Ureter (tissue), 1 donor: ENCODE results near the gene GNE. TPM values are rescaled to one million over a fixed set of nuclear protein-coding genes. Genes with fewer than 3 reads are reported as not detected.
"Not testable (repeated sequence)": the region's sequence is repeated elsewhere in the genome, so short reads cannot be mapped to it uniquely, and the experiment has no call there.

ENCODE experiments used
- DNase-seq: peaks from one replicate; pipeline ENCODE4 v3.0.0-alpha.2; 2020; ENCODE audit warnings: low spot score
- total RNA-seq: library from RNA; stranded (reverse); gene quantifications from one replicate; pipeline ENCODE4 v1.2.4, GENCODE V29; 2023
- donor health status: DM: yes; HTN: yes; CAD: no.

GNE gene
- total RNA-seq, 1 donor from 2014 or later = 19.3 TPM

DNA sequence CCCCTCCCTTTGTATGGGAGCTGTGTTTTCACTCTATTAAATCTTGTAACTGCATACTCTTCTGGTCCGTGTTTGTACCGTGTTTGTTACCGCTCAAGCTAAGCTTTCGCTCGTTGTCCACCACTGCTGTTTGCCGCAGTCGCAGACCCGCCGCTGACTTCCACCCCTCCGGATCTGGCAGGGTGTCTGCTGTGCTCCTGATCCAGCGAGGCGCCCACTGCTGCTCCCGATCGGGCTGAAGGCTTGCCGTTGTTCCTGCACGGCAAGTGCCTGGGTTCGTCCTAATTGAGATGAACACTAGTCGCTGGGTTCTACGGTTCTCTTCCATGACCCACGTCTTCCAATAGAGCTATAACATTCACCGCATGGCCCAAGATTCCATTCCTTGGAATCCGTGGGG, 6.6 kb upstream of the GNE start:
- no peak for DNase-seq

DNA sequence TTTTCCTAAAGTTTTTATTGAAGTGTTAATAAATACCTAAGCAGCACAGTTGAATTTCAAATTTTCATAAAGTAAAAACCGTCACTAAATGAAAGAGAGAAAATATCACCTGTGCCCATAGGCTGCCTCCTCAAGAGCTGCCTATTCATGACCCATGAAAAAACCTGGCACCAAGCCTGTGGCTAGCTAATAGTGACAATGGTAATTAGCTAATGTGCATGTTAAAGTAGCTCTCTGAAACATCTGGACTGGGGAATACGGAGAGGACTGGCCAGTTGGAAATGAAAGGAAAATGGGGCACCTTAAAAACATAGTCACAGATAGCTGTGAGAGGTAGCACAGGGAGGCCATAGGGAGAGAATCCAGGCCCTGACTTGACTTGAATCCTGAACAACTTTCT, 5.4 kb upstream of the GNE start:
- DNase-seq = no peak

DNA sequence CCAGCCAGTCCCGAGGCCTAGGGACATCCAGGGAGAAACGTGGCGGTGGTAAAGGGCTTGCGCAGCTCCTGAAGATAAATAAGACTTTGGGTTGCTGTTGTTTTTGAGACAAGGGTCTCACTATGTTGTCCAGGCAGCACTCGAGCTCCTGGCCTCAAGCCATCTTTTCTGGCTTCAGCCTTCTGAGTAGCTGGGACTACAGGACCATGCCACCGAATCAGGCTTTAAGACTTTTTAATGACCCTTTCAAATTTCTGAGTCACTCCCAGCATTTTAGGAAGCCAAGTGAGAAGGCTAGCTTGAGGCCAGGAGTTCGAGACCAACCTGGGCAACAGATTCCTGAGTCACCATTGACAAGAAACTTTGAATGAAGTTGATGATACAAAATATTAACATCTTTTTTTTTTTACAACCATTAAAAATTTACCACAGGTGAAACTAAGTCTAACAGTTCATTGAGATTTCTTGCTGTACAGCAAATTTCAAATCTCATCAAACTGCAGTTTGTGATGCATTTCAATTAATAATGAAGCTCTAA, 817 bp upstream of the GNE start:
- DNase-seq = no peak

DNA sequence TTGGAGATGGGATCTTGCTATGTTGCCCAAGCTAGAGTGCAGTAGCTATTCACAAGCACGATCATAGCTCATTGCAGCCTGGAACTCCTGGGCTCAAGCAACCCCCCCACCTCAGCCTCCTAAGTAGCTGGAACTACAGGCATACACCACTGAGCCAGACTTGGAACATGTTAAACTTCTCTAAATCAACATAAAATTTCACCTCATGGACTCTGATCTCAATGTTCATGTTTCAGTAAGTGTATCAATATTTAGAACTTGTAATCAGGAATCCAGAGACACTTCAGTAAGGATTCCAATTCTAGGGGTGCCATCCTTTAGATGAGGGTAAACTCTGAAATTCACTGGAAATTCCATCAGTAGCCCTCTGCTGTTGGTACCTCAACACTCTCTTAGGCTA, 6.8 kb downstream of the GNE start:
- no peak for DNase-seq

DNA sequence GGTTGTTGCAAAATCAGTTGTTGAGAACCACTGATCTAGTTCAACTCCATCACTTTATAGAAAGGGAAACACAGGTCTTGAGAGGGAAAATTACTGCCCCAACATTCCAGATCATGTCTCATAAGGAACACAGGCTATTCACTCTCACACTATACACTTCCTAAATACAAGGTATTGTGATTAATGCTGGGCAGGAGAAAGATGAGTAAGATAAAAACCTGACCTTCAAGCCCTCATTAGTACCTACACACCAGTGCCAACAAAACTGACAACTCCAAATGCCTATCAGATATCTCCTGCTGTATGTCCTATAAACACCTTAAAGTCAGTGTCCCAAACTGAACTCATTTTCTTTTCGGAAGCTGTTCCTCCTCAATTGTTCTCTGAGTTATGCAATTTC, 8.2 kb downstream of the GNE start:
- DNase-seq = no peak

DNA sequence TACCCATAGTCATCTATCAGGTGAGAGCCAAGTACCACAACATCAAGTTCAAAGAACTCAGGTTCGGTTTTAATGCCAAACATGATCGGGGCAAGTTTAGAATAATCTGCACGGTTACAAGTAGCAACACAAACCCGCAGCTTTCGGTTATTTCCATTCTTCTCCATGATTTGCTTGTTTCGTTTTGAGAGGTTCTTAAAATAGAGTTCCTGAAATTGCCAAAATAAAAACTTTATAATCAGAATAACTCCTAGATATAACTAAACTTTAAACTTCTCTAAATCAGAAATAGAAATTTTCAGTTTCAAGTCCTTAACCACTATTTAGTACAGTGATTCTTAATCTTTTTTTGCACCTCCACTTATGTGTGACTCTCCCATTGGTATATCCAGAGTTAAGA, 9.1 kb downstream of the GNE start:
- DNase-seq = no peak

DNA sequence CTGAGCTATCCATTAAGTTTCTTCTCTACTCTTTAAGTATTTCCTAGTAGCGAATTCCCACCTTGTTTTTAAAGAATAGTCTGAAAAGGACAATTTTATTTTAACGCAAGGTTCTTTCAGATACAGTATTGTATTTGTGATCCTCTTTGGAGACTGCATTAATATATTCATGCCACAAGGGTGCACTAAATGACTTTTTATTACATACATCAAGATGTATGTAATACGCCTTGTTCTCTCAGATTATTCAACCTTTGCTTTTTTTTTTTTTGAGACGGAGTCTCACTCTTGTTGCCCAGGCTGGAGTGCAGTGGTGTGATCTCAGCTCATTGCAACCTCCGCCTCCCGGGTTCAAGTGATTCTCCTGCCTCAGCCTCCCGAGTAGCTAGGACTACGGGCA, 10.2 kb downstream of the GNE start:
- DNase-seq = not testable (repeated sequence)

DNA sequence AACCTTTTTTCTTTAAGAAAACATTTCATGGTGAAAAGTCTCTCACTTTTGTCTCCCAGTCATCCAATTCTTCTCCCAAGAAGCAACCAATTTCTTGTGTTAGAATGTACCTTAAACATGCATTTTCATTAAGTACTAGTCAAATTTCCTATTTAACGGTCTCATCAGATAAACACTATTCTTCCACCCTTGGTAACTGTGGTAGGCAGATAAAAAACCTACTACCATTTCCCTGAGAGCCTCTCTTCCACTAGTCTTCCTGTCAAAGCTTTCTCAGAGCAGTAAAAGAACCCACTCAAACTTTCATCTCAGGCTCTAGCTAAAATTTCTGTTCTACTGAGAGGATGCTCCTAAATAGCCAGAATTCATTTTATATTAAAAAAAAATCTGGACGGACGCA, 10.9 kb downstream of the GNE start:
- DNase-seq = no peak

DNA sequence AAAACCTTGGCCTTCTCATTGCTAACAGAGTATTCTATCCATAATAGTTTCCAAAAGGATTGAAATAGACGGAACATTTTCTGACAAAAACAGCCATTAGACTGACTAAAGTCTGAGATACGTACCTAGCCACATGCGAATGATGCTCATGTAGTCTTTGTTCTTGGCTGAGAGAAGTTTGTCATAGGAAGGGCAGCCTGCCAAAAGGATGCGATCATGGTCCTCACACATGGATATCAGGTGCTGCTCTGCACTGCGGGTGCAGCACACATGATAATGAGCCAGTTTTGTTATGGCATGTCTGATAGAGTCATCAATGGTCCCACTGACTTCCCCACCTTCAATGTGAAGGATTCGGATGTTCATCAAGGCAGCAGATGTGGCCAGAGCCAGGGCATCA, 12.3 kb downstream of the GNE start:
- DNase-seq = no peak

DNA sequence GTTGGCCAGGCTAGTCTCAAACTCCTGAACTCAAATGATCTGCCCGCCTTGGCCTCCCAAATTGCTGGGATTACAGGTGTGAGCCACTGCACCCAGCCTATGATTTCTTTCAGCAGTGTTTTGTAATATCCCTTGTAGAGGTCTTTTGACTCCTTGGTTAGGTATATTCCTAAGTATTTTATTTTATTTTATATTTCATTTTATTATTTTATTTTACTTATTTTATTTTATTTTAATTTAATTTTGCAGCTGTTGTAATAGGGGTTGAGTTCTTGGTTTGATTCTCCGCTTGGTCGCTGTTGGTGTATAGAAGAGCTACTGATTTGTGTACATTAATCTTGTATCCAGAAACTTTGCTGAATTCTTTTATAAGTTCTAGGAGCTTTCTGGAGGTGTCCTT, 18.6 kb downstream of the GNE start:
- DNase-seq = not testable (repeated sequence)

DNA sequence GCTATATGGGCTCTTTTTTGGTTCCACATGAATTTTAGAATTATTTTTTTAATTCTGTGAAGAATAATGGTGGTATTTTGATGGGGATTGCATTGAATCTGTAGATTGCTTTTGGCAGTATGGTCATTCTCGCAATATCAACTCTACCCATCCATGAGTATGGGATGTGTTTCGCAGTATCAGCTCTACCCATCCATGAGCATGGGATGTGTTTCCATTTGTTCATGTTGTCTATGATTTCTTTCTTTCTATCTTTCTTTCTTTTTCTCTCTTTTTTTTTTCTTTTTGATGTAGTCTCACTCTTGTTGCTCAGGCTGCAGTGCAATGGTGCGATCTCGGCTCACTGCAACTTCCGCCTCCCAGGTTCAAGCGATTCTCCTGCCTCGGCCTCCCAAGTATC, 19.0 kb downstream of the GNE start:
- not testable (repeated sequence) for DNase-seq

DNA sequence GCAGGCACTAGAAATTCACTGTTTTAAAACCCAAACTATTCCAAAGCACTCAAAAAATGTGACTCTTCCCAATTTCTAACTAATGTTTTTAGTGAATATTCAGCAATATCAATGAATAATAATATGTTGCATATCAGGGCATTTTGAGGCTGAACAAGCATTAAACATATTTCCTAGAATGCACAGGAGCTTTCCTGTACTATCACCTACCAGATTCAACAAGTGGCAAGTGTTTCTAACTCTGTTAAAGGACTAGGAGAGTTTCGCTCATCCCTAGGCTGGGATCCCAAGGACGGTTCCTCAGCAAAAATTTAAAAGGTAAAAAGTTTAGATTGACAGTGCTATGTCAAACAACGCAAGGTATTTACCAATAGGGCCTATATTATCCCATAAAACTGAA, 21.0 kb downstream of the GNE start:
- no peak for DNase-seq

DNA sequence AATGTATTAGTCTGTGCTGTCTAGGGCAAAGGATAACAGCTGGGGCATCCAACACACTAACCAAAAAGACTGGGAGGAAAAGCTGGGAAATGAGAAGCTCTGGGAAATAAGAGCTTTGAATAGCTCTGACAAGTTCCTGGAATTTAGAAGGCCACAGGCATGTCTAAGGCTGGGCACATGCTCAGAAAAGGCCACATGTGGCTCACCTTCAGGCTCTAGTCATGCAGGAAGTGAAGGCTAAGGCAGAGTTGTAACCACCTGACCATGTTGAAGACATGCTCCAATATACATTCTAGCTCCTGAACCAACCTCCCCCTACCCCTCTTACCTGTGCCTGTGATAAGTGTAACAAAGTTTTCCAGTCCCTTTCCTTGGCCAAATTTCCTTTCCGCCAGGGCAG, 35.8 kb downstream of the GNE start:
- no peak for DNase-seq

DNA sequence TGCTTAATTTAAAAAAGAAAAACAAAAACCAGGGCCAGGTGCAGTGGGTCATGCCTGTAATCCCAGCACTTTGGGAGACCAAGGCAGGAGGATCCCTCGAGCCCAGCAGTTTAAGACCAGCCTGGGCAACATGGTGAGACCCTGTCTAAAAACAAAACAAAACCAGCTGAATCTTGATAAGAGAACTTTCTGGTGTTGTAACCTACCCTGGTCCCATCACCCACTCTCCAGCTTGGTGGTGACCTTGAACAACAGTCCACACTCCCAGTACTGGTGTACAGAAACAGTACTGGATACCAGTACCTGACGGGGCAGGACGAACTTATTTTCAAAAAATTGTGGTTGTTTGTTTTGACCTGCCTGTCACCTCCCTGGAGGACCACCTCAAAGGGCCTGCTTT, 36.6 kb downstream of the GNE start:
- no peak for DNase-seq

DNA sequence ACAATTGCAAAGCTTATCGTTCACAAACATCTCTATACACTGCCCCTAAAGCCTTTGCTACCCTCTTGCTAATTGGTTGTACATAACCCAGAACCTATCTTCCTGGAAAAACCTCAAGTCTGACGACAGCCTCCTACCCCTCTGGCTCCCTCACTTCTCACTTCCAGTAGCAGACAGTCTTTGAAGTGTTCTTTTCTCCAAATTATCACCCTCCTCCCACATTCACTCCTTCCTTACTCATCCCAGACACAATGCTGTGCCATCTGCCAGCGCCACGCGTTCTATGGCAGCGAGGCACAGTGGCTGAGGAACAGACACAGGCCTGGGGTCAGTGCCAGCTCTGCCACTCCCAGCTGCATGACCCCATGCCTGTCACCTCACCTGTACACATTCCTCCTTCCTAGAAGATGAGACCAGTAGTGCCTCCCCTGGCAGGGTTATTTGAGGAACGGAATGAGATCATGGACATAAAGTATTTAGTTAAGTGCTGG, 39.8 kb downstream of the GNE start:
- DNase-seq = no peak

DNA sequence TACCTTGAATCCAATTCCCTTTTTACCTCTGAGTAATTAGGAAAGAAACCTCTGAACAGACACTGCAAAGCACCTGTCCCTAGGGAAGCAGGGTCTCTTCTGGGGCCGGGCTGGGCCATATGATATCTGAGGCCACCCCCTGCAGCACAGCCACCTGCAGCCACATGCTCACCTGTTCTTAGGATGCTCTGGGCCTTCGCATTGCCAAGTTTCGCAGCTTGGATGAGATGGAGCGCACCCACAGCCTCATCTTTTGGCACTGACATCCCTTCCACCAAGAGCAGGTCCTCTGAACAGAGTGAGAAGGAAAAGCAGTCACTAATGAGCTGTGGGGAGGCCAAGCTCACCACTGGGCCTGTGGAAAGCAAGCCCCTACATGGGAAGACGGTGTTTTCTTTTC, 40.2 kb downstream of the GNE start:
- no peak for DNase-seq

DNA sequence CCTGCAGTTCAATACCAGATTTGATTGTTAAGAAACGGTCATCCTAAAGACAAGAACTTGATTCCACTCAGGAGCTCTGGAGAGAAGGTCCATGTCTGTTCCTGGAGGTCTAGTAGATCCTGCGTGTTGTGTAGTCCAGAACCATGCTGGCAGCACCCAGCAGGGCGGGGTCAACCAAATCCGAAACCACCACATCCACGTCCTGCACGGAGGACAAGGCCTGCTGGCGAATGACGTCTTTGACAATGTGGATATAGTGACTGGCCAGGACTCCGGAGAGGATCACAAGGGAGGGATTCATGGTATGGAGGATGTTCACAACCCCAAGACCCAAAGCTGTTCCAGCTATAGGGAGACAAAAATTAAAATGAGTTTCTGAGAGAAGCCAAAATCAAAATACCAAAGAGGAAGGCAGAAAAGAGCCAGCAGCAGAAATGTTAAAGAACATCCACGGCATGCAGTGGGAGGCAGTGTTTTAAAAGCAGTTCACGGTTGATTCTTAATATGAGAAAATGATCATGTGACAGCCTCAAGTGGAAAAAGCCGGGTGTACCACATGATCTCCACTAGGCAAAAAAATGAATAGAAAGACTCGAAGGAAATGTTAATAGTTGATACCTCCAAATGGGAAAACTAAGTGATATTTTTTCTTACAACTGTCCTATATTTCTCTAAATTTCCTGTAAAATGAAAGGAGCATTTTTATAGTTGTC, 40.8 kb downstream of the GNE start:
- DNase-seq = no peak

DNA sequence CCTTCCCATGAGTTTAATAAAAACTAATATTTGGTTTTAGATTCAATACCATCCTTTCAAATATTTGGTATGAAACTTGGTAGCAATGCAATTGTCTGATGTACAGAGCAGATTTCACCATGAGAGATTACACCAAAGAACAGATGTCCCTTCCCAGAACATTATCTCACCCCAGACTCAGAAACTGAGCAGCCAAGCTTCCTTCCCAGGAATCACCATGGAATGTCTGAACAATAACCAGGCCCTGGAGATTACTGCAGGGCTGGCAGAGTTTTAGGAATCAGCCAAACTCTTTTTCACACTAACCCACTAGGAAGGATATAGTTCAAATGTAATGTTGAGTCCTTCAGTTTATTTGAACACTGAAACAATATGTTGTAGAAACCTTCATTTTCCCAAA, 43.7 kb downstream of the GNE start:
- no peak for DNase-seq

DNA sequence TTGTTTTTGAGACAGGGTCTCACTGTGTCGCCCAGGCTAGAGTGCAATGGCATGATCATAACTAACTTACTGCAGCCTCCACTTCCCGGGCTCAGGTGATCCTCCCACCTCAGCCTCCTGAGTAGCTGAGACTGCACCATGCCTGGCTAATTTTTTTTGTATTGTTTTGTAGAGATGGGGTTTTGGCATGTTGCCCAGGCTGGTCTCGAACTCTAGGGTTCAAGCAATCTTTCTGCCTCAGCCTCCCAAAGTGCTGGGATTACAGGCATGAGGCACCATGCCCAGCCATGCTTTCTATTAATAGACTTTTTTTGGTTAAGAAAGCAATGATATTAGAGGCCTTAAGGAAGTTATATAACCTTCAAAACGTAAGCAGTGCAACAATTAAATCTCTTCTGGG, 44.3 kb downstream of the GNE start:
- no peak for DNase-seq

DNA sequence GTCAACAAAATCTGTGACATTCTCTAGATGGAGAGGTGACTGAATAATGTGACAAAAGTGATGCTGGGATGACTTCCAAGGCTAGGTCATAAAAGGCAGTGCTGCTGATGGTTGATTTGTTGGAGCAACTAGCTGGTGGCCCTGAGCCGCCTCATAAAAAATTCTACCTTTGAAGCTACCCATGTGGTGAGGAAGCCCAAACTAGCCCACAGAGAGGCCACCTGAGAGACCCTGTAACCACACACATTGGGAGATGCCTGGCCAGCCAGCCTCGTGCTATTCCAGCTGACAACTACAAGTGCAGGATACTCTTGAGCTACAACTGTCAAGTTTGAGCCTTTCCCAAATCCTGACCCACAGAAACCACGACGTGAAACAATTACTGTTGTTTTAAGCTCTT, 44.9 kb downstream of the GNE start:
- DNase-seq = no peak

DNA sequence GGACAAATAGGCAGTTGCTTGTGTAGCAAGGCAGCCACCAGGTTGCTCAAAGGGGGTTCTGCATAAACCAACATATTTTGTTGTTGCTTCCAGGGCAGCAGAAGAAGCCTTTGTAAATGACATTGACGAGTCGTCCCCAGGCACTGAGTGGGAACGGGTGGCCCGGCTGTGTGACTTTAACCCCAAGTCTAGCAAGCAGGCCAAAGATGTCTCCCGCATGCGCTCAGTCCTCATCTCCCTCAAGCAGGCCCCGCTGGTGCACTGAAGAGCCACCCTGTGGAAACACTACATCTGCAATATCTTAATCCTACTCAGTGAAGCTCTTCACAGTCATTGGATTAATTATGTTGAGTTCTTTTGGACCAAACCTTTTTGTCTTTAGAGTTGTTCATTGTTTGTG, 46.7 kb downstream of the GNE start:
- DNase-seq = no peak

DNA sequence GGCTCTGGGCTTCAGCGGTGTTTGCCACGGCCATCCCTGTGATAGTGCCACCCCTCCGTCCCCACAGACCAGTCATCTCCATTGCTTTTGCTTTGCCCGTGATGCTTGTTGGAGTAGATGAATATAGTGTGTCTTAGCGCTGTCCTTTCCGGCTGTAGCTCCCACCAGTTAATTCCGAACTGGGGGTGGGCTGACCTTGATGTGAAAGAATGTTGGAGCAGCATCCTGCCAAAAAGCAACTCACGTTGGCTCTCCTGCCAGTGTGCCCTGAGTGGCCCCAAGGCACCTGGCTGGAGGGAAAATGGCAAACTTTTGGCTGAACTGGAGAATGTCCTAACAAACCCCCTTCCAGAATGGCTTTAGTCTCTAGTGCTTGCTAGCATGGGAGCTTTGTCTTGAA, 47.5 kb downstream of the GNE start:
- no peak for DNase-seq

DNA sequence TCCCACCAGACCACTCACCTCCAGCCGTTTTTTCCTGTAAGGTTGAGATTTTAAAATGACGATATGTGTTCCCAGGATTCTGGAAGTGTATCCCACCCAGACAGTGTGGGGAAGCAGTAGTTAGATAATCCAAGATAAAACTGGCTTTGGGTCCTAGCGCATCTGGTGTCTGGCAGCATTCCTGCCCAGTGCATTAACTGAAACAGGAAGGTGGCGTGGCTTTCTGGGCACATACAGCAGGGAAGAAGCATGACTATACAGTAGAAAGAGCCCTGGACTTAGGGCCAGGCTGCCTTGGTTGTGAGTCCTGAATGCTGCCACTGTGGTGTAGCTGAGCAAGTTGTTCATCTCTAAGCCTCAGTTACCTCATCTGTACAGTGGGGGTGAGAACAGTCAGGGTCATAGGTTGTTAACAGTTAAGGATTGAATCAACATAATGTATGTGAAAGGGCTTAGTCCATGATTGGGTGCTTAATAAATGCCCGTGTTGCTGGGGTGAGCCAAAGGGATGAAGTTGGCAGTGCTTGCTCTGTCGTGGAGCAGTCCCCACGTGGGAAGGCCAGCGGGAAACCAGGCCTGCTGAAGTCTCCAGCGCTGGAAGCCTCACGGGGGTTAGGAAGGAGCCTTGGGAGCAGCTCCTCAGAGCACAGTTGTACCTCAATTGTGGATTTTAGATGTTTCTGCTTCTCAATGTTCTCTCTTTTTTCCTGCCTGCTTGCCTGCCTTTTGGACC, 49.6 kb downstream of the GNE start:
- no peak for DNase-seq
